IMR-90 (cell line): ENCODE data around the gene TEK. TPM values are rescaled to one million over a fixed set of nuclear protein-coding genes. Genes with fewer than 3 reads are reported as not detected.
A peak's percentile ranks its signal among the peaks of the same experiment; 100 is the strongest.

Experiments
- ATAC-seq: fragments of 200-7000 bp; cut with Tn5 transposase; 2 replicates; pipeline ENCODE4 v1.9.1; 2020; ENCODE audit warnings: low read depth, mild to moderate bottlenecking, moderate library complexity
- BruUV-seq: library from RNA; stranded (reverse); fragments of 400-500 nt; replicated peaks from 2 replicates; lab custom pipeline; 2021; lab: Mats Ljungman, UMichigan
- CTCF ChIA-PET: fragments of 300-600 bp; formaldehyde crosslinking; extraction: SDS; loops from one replicate; lab custom pipeline; 2021; ENCODE audit warnings: antibody characterized with exemption; lab: Yijun Ruan, JAX
- POLR2A ChIA-PET: fragments of 300-600 bp; sonication (Branson Sonifier 250); formaldehyde crosslinking; loops from one replicate; lab custom pipeline; 2022; ENCODE audit warnings: antibody characterized with exemption; ENCODE audit not compliant: unreplicated experiment; lab: Charles Lee
- DNase-seq: peaks from one replicate; pipeline ENCODE4 v3.0.0; 2013
- H2AFZ ChIP-seq: replicated peaks from 2 replicates; pipeline ENCODE3; 2013; ENCODE audit warnings: low read length, mild to moderate bottlenecking; ENCODE audit not compliant: poor library complexity
- H2AK5ac ChIP-seq: 2 replicates; pipeline ENCODE4 v1.6.1; 2013; ENCODE audit warnings: low read depth, low read length, inconsistent platforms
- H2AK9ac ChIP-seq: replicated peaks from 2 replicates; pipeline ENCODE3; 2013; ENCODE audit warnings: mild to moderate bottlenecking, low read depth, low read length, moderate library complexity; ENCODE audit not compliant: poor library complexity
- H2BK120ac ChIP-seq: 2 replicates; pipeline ENCODE4 v1.6.1; 2013; ENCODE audit warnings: low read depth, low read length, inconsistent platforms
- H2BK15ac ChIP-seq: 3 replicates; pipeline ENCODE4 v1.6.1; 2013; ENCODE audit warnings: low read depth, low read length, inconsistent platforms
- H2BK20ac ChIP-seq: 2 replicates; pipeline ENCODE4 v1.6.1; 2013; ENCODE audit warnings: low read depth, mild to moderate bottlenecking, inconsistent platforms, low read length, moderate library complexity
- H2BK5ac ChIP-seq: 2 replicates; pipeline ENCODE4 v1.6.1; 2013; ENCODE audit warnings: mild to moderate bottlenecking, low read depth, low read length, inconsistent platforms; ENCODE audit not compliant: poor library complexity, severe bottlenecking
- H3K14ac ChIP-seq: replicated peaks from 2 replicates; pipeline ENCODE4 v1.6.1; 2013; ENCODE audit warnings: low read depth, low read length, inconsistent platforms
- H3K18ac ChIP-seq: 2 replicates; pipeline ENCODE4 v1.6.1; 2013; ENCODE audit warnings: low read depth, low read length, control low read depth
- H3K23ac ChIP-seq: 2 replicates; pipeline ENCODE4 v1.6.1; 2013; ENCODE audit warnings: low read depth, low read length, inconsistent platforms
- H3K27ac ChIP-seq: 2 replicates; pipeline ENCODE4 v1.5.1; 2013; ENCODE audit warnings: mild to moderate bottlenecking, control low read depth, low read length; ENCODE audit not compliant: insufficient read depth
- H3K27me3 ChIP-seq: 2 replicates; pipeline ENCODE4 v1.6.1; 2013; ENCODE audit warnings: low read length; ENCODE audit not compliant: control insufficient read depth, insufficient read depth
- H3K36me3 ChIP-seq: 2 replicates; pipeline ENCODE4 v1.6.1; 2013; ENCODE audit warnings: low read length, mixed read lengths; ENCODE audit not compliant: control insufficient read depth, insufficient read depth
- H3K4ac ChIP-seq: 2 replicates; pipeline ENCODE4 v1.6.1; 2013; ENCODE audit warnings: low read depth, low read length, inconsistent platforms
- H3K4me1 ChIP-seq: 2 replicates; pipeline ENCODE4 v1.6.1; 2013; ENCODE audit warnings: low read length, mixed read lengths; ENCODE audit not compliant: control insufficient read depth, insufficient read depth
- H3K4me2 ChIP-seq: 2 replicates; pipeline ENCODE4 v1.6.1; 2013; ENCODE audit warnings: low read depth, mild to moderate bottlenecking, control low read depth, low read length, moderate library complexity
- H3K4me3 ChIP-seq: 2 replicates; pipeline ENCODE4 v1.5.1; 2013; ENCODE audit warnings: low read depth, mild to moderate bottlenecking, control low read depth, low read length, moderate library complexity; ENCODE audit not compliant: insufficient read depth
- H3K56ac ChIP-seq: 2 replicates; pipeline ENCODE4 v1.6.1; 2013; ENCODE audit warnings: low read length, inconsistent platforms; ENCODE audit not compliant: insufficient read depth; ENCODE audit errors: extremely low read depth
- H3K79me1 ChIP-seq, 2 experiments: 2 replicates each; pipeline ENCODE4 v1.6.1; 2013; ENCODE audit warnings: low read length in 2 of 2, inconsistent platforms in 1 of 2, low read depth in 1 of 2
- H3K9ac ChIP-seq: 2 replicates; pipeline ENCODE4 v1.6.1; 2013; ENCODE audit warnings: low read depth, low read length, control low read depth
- H3K9me1 ChIP-seq: 2 replicates; pipeline ENCODE4 v1.6.1; 2013; ENCODE audit warnings: low read length, inconsistent platforms; ENCODE audit not compliant: insufficient read depth
- H3K9me3 ChIP-seq: 2 replicates; pipeline ENCODE4 v1.6.1; 2013; ENCODE audit warnings: low read length; ENCODE audit not compliant: control insufficient read depth, insufficient read depth
- H4K20me1 ChIP-seq: 2 replicates; pipeline ENCODE4 v1.6.1; 2013; ENCODE audit warnings: low read length, inconsistent platforms; ENCODE audit not compliant: insufficient read depth
- H4K5ac ChIP-seq: 2 replicates; pipeline ENCODE4 v1.6.1; 2013; ENCODE audit warnings: mild to moderate bottlenecking, low read depth, low read length, control low read depth
- H4K8ac ChIP-seq, 2 experiments: 2 replicates each; pipeline ENCODE4 v1.6.1; 2013; ENCODE audit warnings: low read depth in 2 of 2, low read length in 2 of 2, control low read depth in 1 of 2, inconsistent platforms in 1 of 2
- H4K91ac ChIP-seq: 2 replicates; pipeline ENCODE4 v1.6.1; 2013; ENCODE audit warnings: low read depth, low read length, inconsistent platforms; ENCODE audit not compliant: insufficient read depth
- CEBPB ChIP-seq: IDR thresholded peaks from 2 replicates; pipeline ENCODE4 v1.6.1; 2012; ENCODE audit warnings: low read depth, low read length, improper control_type of control experiment
- RAD21 ChIP-seq: IDR thresholded peaks from 2 replicates; pipeline ENCODE4 v1.6.1; 2012; ENCODE audit warnings: low read length, improper control_type of control experiment
- dilution Hi-C: fragments of 300-500 bp; cut with HindIII; formaldehyde crosslinking; loops from one replicate; pipeline ENCODE4 v1.14.3; 2018; ENCODE audit warnings: low sequenced_read_pairs; ENCODE audit not compliant: unreplicated experiment
- in situ Hi-C: fragments of 300-500 bp; cut with MboI; formaldehyde crosslinking; loops from 3 replicates; pipeline ENCODE4 v1.14.3; 2019; ENCODE audit warnings: low sequenced_read_pairs, inconsistent platforms, mixed read lengths
- intact Hi-C: fragments of 100-400 bp; cut with micrococcal nuclease; formaldehyde crosslinking; loops from 2 replicates; pipeline ENCODE4 v1.10.0; 2022
- polyA plus RNA-seq, 3 experiments: library from polyadenylated mRNA; depleted of rRNA; stranded (reverse); fragments of >200 nt; gene quantifications; 2 replicates each; pipeline ENCODE4 v1.2.3, GENCODE V29; 2012; ENCODE audit warnings: low replicate concordance in 1 of 3
- total RNA-seq: library from RNA; depleted of rRNA; stranded (reverse); fragments of >200 nt; gene quantifications from 2 replicates; pipeline ENCODE4 v1.2.3, GENCODE V29; 2012

Gene TEK
- total and polyA plus RNA-seq, 2 of the 4 experiments (the other 2 are of a cell fraction) = 6.3 to 11.7 TPM

GRCh38 chr9:27198190-27198589 is 89.2 kb downstream of the TEK start:
- no peak overlapping the region for H3K27ac ChIP-seq

More at GRCh38 chr9:27198190-27198589, 89.2 kb downstream of the TEK start:
- no peak overlapping the region for H3K23ac ChIP-seq
- H3K14ac ChIP-seq = no peak overlapping the region
- POLR2A ChIA-PET = no interaction called here
- ATAC-seq (no peak), DNase-seq (peak; percentile 38)
- H3K9me3 ChIP-seq = no peaks in the 10 kb centered on the region
- no peak overlapping the region for H3K18ac ChIP-seq
- no peak overlapping the region for H3K4ac ChIP-seq
- H3K9ac ChIP-seq = no peak overlapping the region
- no peak overlapping the region for H2BK20ac ChIP-seq
- H2BK120ac ChIP-seq = no peak overlapping the region
- in situ Hi-C loops = no loop called here
- dilution Hi-C loops = no loop called here
- intact Hi-C loops = no loop called here
- no peak overlapping the region for H2BK15ac ChIP-seq
- H3K4me2 ChIP-seq = no peak overlapping the region
- TF ChIP-seq CEBPB = no peak
- 0 out of 2 replicates have a peak, but pooled peaks have one; percentile 12 for TF ChIP-seq RAD21
- no peak overlapping the region for H3K56ac ChIP-seq
- peaks cover 8% of the 10 kb centered on the region; the same call in 1 of the 2 replicates for H3K9me1 ChIP-seq
- H2AK5ac ChIP-seq = no peak overlapping the region
- H3K79me1 ChIP-seq = peaks cover 0 to 4% of the 10 kb centered on the region in 2 experiments; a peak in 1 of 4 replicates
- no peaks in the 10 kb centered on the region for H3K27me3 ChIP-seq
- no peaks in the 10 kb centered on the region for H4K20me1 ChIP-seq
- H2AFZ ChIP-seq = no peak overlapping the region
- no TSS peak for BruUV-seq
- H2AK9ac ChIP-seq = no peak overlapping the region
- H2BK5ac ChIP-seq = no peak overlapping the region
- no peak overlapping the region for H4K5ac ChIP-seq
- no peak overlapping the region; a peak in 1 of 4 replicates for H4K8ac ChIP-seq
- no peak overlapping the region for H3K4me3 ChIP-seq
- CTCF ChIA-PET = no interaction called here
- H3K4me1 ChIP-seq = peaks cover 13% of the 10 kb centered on the region
- H3K36me3 ChIP-seq = peaks cover 15% of the 10 kb centered on the region
- H4K91ac ChIP-seq = no peak overlapping the region; the same call in 1 of the 2 replicates
